8988T (cell line): ENCODE measurements around the gene SMAP1.
"Not testable (repeated sequence)": the region's sequence is repeated elsewhere in the genome, so short reads cannot be mapped to it uniquely, and the experiment has no call there.

Experiments used
- DNase-seq: peaks from one replicate; pipeline ENCODE4 v3.0.0; 2011

The SMAP1 gene

DNA sequence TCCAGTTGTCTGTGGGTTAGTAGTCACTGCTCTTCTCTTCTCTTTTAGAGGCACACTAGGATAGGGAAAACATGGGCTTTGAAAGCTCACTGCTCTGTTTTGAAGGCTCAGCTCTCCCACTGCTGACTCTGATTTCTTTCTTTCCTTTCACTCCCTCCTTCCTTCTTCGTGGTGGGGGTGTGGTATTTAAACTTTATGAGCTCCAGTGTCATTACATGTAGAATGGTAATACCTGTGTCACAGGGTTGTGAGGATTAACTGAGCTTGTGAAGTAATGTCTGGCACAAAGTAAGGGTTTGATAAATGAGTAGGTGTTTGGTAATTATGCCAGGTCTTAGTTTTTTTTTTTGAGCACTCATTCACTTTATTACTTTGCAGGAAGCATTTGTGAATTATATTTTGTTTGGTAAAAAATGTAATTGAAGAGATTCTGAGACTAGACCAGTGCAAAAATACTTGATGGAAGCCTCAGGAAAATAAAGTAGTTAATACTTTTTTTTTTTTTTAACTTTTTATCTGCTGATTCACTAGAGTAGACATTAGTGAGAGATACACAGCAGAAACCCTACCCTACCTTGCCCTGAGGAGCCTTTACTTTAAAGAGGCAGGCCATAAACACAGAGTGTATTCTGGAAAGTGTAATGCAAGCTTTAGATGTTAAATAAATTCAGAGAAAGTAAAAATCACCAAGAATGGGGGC is 17.3 kb downstream of the SMAP1 start:
- DNase-seq: no peak

DNA sequence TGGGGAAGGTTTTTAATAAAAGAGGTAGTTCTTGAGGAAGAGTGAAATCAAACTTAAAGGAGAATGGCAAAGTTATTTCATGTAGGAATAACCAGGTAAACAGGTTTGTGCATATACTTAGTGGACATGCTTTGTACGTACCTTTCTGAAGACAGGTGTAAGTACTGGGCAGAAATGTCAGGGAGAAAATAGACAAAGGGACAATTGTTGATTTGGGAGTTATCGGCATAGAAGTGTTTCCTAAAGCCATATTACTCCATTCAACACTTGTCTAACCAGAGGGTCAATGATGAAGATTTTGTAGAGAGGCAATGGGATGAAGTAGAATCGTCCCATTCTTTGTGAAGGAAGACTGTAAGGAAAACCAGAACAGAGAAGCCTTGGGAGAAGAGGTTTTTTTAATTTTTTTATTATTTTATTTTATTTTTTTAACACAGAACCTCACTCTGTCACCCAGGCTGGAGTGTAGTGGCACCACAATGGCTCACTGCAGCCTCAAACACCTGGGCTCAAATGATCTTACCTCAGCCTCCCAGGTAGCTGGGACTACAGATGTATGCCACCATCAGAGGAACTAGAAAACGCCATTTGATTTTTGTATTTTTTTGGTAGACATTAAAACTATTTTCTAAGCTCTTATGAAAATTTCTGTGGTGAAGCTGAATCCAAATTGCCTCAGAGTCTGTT is 18.0 kb downstream of the SMAP1 start:
- no peak for DNase-seq

DNA sequence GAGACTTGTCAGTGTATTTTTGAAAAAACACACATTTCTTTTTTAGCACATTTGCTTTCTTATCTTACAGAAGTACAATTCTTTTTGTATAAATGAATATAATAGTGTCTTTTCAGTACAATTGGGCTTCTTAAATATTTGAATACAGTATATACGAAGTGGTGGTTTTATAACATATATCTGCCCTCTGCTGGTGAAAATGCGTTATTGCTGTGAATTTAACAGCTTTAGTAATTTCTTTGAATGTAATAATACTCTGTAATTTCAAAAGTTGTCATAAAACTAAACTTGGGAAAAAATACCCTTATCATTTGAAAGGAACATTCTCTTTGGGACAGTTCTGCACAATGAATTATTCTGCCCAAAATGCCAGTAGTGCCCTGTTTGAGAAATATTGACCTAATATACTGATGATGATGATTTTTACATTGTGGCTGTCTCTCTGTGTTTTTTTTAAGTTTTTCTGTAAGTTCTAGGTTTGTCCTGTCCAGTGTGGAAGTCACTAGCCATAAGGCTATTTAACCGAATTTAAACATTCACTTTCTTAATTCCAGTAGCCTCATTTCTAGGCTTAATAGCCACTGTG is 19.0 kb downstream of the SMAP1 start:
- DNase-seq: no peak

DNA sequence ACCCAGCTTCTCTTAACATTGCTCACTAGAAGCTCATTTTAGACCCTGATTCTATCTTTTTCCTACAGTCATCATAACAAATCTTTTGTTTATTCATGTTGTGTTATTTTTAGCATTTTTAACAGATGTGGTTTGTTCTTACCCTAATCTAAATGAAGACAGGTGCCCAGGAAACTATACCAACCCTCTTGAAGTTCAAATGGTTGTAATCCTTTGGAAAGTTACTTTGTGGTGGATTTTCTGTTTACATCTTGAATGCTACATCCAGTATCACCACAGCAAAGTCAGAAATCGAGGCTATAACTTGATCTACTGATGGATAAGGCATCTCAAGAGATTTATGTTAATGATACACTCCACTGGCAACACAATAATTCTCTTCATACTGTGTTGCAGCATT is 26.2 kb downstream of the SMAP1 start:
- DNase-seq: no peak

DNA sequence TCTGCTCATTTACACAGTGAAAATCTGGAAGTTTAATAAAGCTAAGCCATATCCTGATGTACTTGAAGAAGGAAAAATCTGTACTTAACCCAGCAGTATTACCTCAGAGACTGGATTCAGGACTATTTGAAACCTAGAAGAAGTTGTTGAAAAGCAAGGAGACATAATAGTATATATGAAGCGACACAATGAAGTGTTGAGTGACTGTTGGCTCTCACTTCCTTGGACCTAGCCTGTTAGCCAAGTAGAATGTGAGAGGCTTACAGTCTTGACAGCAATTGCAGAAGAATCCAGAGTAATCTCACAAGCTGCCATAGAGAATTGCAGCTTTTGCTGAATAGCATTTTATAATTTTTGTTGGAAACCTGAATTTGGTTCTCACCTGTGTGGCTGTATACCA is 26.7 kb downstream of the SMAP1 start:
- DNase-seq: no peak

DNA sequence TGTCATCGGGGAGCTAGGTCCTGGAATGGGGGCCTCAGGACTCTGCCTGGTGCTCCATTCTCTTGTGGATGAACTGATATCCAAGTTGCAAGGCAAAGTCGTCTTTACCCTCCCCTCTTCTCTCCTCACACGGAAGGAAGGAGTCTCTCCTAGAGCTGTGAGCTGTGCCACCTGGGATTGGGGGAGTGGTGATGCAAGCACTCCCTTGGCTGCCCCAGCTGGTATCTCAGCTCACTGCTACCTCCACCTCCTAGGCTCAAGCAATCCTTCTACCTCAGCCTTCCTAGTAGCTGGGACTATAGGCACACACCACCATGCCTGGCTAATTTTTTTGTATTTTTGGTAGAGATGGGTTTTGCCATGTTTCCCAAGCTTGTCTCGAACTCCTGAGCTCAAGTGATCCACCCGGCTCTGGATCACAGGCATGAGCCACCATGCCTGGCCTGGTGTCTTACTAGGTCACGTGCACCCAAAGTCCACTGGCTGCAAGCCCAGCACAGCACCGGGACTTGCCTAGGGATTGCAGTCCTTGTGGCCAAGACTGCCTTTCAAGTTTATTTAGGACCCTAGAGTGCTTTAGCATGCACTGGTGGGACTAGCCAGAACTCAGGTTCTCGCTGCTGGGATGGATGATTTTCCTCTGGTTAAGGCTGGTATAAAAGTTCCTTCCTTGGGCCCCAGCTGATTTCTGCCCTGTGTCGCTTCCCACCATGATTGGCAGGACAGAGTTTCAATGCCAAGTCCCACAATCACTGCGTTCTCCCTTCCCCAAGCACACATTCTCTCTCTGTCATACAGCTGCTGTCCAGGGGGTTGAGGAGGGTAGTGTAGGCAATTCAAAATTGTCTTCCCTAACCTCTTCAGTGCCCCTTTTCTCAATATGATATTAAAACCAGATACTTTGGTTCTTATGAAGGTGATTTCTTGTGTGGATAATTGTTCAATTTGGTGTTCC is 33.5 kb downstream of the SMAP1 start:
- DNase-seq: no peak

DNA sequence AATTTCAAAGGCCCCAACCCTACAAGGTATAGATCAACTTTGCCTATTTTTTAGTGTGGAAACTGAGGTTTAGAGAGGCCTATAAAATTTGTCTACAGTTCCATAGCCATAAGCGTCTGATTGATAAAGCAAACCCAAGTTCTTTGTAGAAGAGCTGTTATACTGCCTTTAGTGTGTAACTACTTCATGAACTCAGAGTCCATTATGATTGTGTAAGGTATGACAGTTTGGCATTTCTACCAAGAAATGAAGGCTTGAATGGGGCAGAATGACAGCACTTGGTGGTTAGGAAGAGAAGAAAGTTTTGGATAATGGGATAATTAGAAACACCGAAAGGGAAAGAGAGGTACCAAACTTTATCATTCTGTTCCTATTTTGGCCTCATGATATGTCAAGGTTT is 38.1 kb downstream of the SMAP1 start:
- DNase-seq: no peak

DNA sequence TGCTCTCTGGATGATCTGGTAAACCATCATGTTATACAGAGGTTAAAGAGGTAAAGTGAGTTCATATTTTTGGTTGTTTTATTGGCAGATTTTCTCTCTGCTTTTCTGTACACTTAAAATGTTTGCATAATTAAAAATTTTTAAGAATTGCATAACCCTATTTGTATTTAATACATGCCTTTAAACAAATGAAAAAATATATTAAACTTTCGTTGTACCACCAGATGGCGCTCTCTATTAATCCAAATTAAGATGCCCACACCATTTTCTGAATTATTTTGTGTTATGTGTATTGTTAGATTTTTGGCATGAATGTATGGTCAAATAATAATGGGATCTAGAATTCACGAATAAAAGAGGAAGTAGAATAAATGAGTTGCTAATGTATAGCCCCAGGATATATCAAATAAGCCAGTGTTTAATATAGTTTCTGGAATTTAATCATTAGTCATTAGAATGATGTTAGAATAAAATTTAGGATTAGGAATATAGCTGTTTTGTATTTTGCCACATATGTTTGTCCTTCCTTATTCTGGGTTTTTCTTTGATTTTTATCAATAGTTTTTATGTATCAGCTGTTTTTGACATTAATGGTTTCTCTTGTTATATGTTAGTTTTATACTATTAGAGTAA is 38.9 kb downstream of the SMAP1 start:
- DNase-seq: no peak

DNA sequence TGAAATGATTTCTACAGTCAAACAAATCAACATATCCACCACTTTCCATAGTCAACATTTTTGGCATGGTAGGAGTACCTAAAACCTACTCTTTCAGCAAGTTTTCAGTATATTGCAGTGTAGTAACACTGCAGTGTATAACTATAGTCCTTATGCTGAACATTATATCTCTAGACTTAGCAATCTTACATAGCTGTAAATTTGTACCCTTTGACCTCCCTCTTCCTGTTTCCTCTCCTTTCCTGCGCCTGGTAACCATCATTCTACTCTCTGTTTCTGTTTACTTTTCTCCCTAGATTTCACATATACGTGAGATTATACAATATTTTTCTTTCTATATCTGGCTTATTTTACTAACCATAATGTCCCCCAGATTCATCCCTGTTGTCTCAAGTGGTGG is 40.2 kb downstream of the SMAP1 start:
- no peak for DNase-seq

DNA sequence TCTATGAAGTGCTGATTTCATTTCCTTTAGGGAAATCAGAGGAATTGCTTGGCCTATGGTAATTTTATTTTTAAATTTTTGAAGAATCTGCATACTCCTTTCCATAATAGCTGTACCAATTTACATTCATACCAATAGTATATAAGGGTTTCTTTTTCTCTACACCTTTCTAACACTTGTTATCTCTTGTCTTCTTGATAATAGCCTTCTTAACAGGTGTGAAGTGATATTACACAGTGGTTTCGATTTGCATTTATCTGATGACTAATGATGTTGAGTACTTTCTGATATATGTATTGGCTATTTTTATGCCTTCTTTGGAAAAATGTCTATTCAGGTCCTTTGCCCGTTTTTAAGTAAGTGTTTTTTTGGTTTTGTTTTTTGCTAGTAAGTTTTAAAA is 40.8 kb downstream of the SMAP1 start:
- DNase-seq: no peak

DNA sequence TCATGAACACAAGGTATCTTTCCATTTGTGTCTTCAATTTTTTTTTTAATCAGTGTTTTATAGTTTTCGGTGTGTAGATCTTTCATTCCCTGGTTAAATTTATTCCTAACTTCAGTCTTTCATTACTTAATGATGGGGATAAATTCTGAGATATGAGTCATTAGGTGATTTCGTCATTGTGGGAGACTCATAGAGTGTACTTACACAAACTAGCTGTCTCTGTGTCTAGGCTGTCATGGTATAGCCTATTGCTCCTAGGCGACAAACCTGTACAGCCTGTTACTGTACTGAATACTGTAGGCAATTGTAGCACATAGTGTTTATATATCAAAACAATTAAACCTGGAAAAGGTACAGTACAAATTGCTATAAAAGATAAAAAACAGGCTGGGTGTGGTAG is 42.1 kb downstream of the SMAP1 start:
- no peak for DNase-seq

DNA sequence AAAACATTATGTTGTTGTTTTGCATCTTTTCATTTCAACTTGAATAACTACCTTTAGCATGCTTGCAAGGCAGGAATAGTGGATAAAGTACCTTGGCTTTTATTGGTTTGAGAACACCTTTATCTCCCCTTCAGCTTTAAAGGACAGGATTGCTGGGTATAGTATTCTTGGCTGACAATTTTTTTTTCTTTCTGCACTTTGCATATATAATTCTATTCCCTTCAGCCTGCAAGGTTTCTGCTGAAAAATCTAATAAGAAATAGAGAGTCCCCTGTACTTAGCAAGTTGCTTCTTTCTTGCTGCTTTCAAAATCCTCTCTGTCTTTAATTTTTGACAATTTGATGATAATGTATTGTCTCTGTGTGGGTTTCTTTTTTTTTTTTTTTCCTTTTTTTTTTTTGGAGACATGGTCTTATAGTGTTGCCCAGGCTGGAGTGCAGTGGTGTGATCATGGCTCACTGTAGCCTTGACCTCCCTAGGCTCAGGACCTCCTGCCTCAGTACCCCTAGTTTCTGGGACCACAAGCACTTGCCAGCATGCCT is 47.1 kb downstream of the SMAP1 start:
- DNase-seq: no peak

DNA sequence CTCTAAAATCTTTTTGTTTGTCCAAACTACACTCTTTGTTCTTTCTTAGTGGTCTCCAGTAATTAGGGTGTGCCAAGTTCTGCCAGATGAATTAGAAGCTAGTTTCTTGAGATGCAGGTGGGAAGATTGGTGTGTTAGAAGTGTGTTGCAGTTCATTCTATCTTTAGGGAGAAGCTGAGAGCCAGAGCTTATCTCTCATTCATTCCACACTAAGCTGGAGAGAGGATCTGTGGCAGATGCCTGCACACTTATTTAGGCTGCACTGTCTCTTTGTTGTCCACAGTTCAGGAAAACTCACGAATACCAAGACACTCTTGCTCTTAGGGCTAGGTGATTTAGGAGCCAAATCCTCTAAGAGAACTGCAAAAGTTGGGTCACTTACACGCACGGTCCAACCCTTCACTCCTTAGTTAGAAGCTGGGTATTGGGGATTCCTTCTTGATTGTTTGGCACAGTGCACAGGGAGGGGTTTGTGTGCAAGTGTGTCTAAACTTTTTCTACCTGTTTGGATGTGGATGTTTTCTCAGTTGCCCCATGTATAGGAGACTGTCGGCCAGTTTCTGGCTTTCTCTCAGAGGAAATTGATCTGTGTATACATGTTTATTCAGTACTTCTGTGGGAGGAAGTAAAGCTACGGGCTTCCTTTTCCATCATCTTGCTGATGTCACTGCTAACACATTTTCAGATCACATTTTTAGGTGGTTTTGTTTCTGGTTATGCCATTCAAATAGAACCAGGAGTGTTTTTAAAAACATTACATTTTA is 49.5 kb downstream of the SMAP1 start:
- DNase-seq: no peak

DNA sequence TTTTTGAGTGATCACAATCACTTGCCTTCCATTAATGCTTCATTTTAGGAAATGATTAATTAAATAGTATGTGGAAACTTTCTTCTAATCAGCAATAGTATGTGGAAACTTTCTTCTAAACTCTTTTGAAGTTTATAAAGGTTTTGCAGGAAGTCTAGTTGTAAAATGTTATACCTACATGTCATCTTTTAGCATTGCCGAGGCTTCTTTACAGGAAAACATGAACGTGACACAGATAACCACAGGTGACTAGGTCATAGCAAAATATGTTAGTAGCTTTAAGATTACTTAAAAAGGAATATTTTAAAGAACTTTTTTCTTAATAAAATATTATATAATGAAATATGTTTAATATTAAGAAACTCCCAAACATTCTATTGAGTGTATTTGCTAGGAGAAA is 56.8 kb downstream of the SMAP1 start:
- DNase-seq: no peak

DNA sequence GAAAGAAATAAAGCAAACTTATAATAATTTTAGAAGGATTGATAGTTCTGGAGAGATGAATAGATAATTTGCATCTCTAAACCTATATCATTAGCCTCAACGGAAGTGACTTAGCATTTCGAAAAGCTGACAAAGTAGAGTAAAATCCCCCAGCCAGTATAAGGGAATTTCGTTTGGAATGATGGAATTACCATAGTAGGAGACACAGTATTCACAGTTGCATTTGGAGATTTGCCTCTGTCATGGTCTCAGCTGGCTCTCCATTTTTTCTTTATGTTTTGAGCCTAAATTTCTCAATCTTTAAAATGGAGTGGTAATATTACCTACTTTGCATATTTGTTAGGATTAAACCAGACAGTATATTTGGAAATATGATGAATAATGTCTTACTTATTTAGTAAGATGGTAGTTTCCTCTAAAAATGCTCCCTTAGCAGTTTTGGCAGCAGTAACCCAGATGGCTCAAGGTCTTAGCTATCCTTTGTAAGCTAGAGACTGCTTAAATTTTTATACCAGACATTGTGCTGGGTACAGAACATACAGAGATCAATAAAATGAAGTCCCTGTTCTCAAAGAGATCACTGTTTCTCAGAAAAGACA is 58.2 kb downstream of the SMAP1 start:
- DNase-seq: no peak

DNA sequence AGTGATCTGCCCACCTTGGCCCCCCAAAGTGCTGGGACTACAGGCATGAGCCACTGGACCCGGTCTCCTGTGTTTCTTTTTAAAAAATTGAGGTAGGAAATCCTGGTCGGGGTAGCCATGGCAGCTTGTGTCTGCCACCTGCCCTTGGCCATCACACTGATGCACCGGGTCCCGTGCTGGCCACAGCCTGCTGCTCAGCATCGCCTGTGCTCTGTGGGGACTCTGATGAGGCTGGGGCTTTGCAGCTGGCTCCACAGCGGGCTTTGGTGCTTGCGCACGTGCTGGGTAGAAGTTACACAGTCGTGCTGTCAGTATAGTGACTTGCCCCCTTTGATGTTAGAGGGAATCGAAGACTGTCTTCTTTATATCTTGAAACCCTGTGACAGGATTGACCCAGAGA is 66.7 kb downstream of the SMAP1 start:
- DNase-seq: no peak

DNA sequence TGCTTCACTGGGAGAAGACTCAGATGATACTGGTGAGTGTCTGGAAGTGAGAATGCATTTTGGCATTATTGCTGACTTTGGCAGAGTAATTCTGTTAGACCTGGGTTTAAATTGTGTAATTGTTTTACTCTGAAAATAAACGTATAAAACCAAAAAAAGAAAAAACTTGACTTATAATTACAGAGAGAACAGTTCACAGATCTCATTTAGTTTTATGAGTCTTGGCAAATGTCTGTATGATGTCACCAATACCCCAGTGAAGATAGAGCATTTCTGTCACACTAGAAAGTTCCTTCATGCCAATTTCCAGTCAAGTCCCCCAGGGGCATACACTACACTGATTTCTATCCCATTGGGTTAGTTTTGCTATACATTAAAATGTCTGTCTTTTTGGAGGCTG is 67.3 kb downstream of the SMAP1 start:
- DNase-seq: no peak

DNA sequence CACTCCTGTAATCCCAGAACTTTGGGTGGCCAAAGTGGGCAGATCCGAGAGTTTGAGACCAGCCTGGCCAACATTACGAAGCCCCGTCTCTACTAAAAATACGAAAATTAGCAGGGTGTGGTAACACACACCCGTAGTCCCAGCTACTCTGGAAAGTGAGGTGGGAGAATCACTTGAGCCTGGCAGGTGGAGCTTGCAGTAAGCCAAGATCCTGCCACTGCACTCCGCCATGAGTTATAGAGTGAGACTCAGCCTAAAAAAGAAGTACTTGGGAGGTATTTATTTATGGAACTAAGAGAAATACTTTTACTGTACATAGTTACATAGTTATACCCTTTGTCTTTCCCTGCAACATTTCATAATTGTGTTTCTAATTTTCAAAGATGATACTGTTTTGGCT is 67.8 kb downstream of the SMAP1 start:
- no peak for DNase-seq

DNA sequence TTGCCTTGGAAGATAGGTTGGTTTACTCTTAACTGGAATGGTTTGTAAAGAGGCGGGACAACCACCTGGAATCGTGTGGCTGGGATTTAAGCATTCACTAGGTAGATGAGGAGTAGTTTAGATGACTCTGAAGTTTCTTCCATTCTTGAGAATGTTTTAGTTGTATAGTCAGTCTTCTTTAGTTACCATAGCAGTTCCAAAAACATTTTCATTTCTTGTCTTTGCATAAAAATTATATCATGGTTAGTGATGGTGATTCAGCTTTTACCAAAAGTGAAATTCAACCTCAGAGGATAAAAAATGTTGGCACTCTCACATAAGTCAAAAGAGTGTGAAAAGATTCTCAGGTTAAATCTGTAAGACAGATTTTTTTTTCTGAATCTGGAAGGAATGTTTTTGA is 70.3 kb downstream of the SMAP1 start:
- DNase-seq: no peak

DNA sequence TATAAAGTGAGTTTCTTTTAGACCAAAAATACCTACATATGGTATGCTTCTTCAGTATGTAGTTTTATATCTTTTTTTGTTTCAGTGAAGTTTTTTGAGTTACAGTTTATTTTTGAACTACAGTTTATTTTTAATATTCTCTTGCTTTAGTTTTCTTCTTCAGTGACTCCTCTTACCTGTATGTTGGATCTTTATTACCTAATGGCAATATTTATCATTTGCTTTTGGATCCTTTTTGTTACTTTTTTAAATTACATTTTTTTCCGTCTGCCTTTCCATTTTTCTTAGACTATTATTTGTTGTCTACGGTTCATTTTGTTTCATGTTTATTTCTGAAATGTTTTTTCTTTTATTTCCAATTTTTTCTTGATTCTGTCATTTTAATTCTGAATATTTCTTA is 71.9 kb downstream of the SMAP1 start:
- no peak for DNase-seq

DNA sequence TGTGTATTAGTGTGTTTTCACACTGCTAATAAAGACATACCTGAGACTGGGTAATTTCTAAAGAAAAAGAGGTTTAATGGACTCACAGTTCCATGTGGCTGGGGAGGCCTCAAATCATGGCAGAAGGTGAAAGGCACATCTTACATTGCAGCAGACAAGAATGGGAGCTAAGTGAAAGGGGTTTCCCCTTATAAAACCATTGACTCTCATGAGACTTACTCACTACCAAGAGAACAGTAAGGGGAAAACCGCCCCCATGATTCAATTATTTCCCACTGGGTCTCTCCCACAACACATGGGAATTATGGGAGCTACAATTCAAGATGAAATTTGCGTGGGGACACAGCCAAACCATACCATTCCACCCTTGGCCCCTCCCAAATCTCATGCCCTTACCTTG is 73.1 kb downstream of the SMAP1 start:
- not testable (repeated sequence) for DNase-seq
